Measurements from ENCODE around the gene TMEM229A.

- TF ChIP-seq EZH2 (IDR thresholded peaks at IDR 0.05; ENCODE audit: borderline replicate concordance, insufficient read depth, low read length, poor library complexity, severe bottlenecking) (no peak), POLR2AphosphoS5 (IDR thresholded peaks at IDR 0.05) (no peak), CTCF (IDR thresholded peaks at IDR 0.05; ENCODE audit: poor library complexity, severe bottlenecking) (no peak), REST (IDR thresholded peaks at IDR 0.05; ENCODE audit: borderline replicate concordance) (no peak)
These were observed 29.3 kb upstream of the TMEM229A start for GRCh38 chr7:124062171-124062570.
